Chondrocyte (in vitro differentiated cells): ENCODE measurements around the gene MFN2. TPM values are rescaled to one million over a fixed set of nuclear protein-coding genes. Genes with fewer than 3 reads are reported as not detected.
"Not testable (repeated sequence)": the region's sequence is repeated elsewhere in the genome, so short reads cannot be mapped to it uniquely, and the experiment has no call there.

ENCODE experiments used
- DNase-seq: peaks from one replicate; pipeline ENCODE4 v3.0.0; 2021; ENCODE audit warnings: mixed read lengths, low spot score
- H3K27ac Mint-ChIP-seq: one replicate; pipeline ENCODE4 v1.8.0; 2021; ENCODE audit warnings: mild to moderate bottlenecking, moderate library complexity, mixed read lengths; ENCODE audit not compliant: unreplicated experiment
- H3K27me3 Mint-ChIP-seq: 2 replicates; pipeline ENCODE4 v1.8.0; 2021; ENCODE audit warnings: low read depth, mixed read lengths
- H3K36me3 Mint-ChIP-seq: 2 replicates; pipeline ENCODE4 v1.8.0; 2021; ENCODE audit warnings: low read depth, mixed read lengths
- H3K4me1 Mint-ChIP-seq: 2 replicates; pipeline ENCODE4 v1.8.0; 2021; ENCODE audit warnings: low read depth, mild to moderate bottlenecking, mixed read lengths
- H3K4me3 Mint-ChIP-seq: one replicate; pipeline ENCODE4 v1.8.0; 2021; ENCODE audit warnings: mild to moderate bottlenecking, moderate library complexity, mixed read lengths; ENCODE audit not compliant: unreplicated experiment
- H3K9me3 Mint-ChIP-seq: 2 replicates; pipeline ENCODE4 v1.8.0; 2021; ENCODE audit warnings: low read depth, mixed read lengths
- total RNA-seq: library from RNA; stranded (reverse); gene quantifications from 3 replicates; pipeline ENCODE4 v1.2.1, GENCODE V29; 2021
- TF ChIP-seq, protein P1 (sequence below): fragments of 200-600 bp; sonication (generic); IDR thresholded peaks from 2 replicates; pipeline ENCODE4 v1.5.0; 2021; ENCODE audit warnings: antibody characterized with exemption, mild to moderate bottlenecking, moderate library complexity

MFN2 gene
- total RNA-seq, 1 donor from 2014 or later: 56.6 TPM

DNA sequence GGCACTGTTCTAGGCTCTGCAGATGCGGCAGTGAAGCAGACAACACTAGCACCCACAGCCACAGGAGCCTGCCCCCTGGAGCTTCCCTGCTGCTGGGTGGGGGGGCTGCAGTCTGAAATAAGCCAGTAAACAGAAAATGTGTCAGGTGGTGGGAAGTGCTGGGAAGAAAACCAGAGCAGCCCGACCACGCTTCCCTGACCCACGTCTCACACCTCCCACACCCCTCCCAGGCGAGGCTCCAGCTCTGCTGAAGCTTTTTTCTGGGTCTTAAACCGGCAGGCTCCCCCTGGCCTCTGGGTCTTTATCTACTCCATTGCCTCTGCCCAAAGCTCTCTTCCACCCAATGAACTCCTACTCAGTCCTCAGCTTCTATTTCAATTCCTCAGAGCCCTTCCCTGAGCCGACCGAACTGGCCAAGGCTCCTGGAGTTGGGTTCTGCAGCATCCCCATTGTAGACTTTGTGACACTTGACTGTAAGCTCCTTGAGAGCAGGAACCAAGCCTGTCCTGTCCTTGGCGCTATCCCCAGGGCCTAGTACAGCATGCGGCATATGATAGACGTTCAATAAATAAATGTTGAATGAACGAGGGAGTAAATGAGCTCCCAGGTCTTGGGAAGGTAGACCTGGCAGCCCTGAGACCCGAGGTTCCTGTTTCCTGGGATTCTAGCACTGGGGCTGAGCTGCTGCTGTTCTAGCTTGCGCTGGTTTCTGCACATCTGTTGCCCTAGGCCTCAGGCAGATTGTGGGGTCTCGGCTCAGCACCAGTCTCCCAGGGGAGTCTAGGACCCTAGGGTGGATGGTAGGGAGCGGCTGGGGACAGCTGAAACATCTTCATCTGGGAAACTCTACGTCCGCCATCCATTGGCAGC is 57.5 kb downstream of the MFN2 start:
- Mint-ChIP-seq H3K27me3 (no peaks in the 10 kb centered on the region), H3K27ac (no peak overlapping the region), H3K4me1 (peaks cover 7% of the 10 kb centered on the region), H3K9me3 (no peaks in the 10 kb centered on the region), H3K4me3 (no peak overlapping the region), H3K36me3 (no peaks in the 10 kb centered on the region)
- no peak for DNase-seq
- TF ChIP-seq, protein P1, sequence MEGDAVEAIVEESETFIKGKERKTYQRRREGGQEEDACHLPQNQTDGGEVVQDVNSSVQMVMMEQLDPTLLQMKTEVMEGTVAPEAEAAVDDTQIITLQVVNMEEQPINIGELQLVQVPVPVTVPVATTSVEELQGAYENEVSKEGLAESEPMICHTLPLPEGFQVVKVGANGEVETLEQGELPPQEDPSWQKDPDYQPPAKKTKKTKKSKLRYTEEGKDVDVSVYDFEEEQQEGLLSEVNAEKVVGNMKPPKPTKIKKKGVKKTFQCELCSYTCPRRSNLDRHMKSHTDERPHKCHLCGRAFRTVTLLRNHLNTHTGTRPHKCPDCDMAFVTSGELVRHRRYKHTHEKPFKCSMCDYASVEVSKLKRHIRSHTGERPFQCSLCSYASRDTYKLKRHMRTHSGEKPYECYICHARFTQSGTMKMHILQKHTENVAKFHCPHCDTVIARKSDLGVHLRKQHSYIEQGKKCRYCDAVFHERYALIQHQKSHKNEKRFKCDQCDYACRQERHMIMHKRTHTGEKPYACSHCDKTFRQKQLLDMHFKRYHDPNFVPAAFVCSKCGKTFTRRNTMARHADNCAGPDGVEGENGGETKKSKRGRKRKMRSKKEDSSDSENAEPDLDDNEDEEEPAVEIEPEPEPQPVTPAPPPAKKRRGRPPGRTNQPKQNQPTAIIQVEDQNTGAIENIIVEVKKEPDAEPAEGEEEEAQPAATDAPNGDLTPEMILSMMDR: no peak

DNA sequence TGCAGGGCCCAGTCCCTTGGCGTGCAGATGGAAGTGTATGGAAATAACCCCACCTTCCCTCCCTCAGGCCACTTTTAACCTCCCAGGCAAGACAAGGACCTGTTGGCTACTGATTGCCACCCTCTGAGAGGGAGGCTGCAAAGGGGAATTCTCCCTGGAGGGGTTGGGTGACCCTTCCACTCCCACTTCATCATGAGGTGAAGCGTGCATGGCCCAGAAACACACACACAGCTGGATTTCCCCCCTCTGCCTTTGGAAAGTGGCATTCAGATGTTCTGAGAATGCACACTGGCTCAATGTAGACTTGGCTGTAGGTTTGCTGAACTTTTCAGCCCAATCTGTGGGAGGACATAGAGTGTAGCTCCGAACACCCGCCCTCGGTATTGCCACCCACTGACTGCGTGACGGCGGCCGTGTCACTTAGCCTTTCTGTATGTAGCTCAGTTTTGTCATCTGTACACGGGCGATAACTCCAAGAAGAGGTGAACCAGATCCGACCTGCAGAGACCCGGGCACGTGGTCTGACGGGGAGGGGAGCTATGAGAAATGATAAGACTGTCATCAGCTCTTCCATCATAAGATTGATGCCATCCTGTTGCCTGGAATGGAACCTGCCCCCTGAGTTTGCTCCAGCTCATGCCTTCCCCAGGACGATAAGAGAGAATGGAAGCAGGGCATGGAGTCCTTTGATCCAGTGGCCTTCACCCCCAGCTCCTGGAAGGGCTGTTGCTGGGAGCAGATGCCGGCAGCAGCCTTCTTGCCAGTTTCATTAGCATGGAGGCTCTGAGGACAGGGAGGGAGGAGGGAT is 58.3 kb downstream of the MFN2 start:
- H3K36me3 Mint-ChIP-seq: no peaks in the 10 kb centered on the region
- H3K27me3 Mint-ChIP-seq: no peaks in the 10 kb centered on the region
- H3K4me1 Mint-ChIP-seq: peaks cover 7% of the 10 kb centered on the region
- H3K9me3 Mint-ChIP-seq: no peaks in the 10 kb centered on the region
- TF ChIP-seq, protein P1: no peak
- H3K4me3 Mint-ChIP-seq: no peak overlapping the region
- H3K27ac Mint-ChIP-seq: no peak overlapping the region
- no peak for DNase-seq

DNA sequence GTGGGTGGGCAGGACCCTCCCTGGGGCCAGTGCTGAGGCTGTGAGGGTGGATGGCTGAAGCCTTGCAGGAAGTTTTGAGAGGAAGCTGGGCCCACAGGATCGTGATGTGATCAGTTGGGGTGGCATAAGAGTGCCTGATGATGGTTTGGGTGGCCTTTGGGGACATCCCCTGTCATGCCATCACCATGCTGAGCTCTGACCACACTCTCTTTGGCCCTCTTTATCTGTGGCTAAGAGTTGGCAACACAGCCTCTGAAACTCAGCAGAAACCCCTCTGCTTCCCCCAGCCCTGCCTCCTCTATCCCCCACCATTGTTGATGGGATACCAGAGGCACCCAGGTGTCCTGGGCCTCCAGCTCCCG is 58.9 kb downstream of the MFN2 start:
- Mint-ChIP-seq H3K4me1 (peaks cover 7% of the 10 kb centered on the region), H3K36me3 (no peaks in the 10 kb centered on the region), H3K27me3 (no peaks in the 10 kb centered on the region), H3K4me3 (no peak overlapping the region), H3K27ac (no peak overlapping the region), H3K9me3 (no peaks in the 10 kb centered on the region)
- TF ChIP-seq, protein P1: no peak
- no peak for DNase-seq

DNA sequence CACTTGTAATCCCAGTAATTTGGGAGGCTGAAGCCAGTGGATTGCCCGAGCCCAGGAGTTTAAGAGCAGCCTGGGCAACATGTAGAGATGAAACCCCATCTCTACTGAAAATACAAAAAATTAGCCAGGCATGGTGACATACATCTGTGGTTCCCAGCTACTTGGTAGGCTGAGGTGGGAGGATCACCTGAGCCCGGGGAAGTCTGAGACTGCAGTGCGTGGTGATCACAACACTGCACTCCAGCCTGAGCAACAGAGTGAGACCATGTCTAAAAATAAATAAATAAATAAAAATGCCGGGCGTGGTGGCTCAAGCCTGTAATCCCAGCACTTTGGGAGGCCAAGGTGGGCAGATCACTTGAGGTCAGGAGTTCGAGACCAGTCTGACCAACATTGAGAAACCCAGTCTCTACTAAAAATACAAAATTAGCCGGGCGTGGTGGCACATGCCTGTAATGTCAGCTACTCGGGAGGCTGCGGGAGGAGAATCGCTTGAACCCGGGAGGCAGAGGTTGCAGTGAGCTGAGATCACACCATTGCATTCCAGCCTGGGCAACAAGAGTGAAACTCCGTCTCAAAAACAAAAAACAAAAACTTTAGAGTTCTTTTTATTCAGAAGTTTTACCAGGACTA is 59.7 kb downstream of the MFN2 start:
- not testable (repeated sequence) for H3K4me1 Mint-ChIP-seq, H3K27me3 Mint-ChIP-seq, H3K27ac Mint-ChIP-seq, H3K4me3 Mint-ChIP-seq, H3K9me3 Mint-ChIP-seq, H3K36me3 Mint-ChIP-seq, DNase-seq

DNA sequence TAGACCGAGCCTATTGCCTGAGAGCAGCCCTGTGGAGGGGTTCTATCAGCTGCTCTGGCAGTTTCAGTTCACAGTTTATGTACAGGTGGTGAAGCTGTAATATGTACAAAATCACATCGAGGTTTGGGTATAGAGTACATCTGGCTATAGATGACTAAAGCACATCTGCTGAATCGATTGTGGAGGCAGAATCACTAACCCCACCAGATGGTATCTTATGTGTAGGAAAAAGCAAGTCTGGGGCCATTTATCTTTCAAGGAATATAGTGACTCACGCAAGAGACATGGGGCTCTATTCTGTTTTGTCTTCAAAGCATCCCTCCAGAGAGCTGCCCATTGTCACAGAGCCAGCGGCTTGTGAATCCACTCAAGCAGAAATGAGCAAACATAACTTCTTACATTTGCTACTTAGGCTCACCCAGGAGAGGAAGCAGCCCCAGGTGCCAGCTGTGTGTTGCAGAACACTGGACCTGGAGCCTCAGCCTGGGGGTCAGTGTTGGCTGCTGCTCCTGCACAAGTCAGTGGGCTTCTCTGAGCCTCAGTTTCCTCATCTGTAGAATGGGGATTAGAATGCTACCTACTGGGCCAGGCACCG is 60.3 kb downstream of the MFN2 start:
- Mint-ChIP-seq H3K9me3 (no peaks in the 10 kb centered on the region), H3K4me1 (peaks cover 5% of the 10 kb centered on the region), H3K27me3 (no peaks in the 10 kb centered on the region), H3K4me3 (no peak overlapping the region), H3K27ac (no peak overlapping the region), H3K36me3 (no peaks in the 10 kb centered on the region)
- no peak for DNase-seq
- TF ChIP-seq, protein P1: no peak

DNA sequence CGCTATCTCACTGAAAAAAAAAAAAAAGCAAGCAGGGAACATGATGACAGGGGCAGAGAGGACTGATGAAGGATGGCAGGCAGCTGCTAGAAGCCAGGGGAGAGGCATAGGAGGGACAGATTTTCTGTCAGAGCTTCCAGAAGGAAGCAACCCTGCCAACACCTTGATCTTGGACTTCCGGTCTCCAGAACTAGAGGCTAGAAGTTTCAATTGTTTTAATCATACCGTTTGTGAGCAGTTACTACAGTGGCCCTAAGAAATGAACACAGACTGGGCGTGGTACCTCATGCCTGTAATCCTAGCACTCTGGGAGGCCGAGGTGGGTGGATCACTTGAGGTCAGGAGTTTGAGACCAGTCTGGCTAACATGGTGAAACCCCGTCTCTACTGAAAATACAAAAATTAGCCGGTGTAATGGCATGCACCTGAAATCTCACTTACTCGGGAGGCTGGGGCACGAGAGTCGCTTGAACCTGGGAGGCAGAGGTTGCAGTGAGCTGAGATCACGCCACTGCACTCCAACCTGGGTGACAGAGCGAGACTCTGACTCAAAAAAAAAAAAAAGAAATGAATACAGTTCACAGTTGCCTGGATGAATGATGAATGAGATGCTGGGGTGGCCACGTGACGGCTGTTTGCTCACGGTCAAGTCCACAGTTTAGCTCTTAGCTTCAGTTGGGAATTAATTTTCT is 64.1 kb downstream of the MFN2 start:
- not testable (repeated sequence) for H3K4me1 Mint-ChIP-seq

More for the DNA sequence above, 64.1 kb downstream of the MFN2 start:
- not testable (repeated sequence) for H3K27ac Mint-ChIP-seq, H3K9me3 Mint-ChIP-seq, H3K27me3 Mint-ChIP-seq, DNase-seq, H3K4me3 Mint-ChIP-seq, H3K36me3 Mint-ChIP-seq
